Activated CD8-positive, alpha-beta T cell treated with anti-CD3 and anti-CD28 coated beads for 36 hours (primary cell): ENCODE results near the gene ARPC2. TPM values are rescaled to one million over a fixed set of nuclear protein-coding genes. Genes with fewer than 3 reads are reported as not detected.

Experiments
- ATAC-seq: fragments of 200-7000 bp; cut with Tn5 transposase; one replicate; pipeline ENCODE4 v1.10.0; 2021; ENCODE audit warnings: mild to moderate bottlenecking, moderate library complexity
- CTCF ChIA-PET: fragments of 350-600 bp; sonication (Branson Sonifier 250); formaldehyde crosslinking; loops from one replicate; lab custom pipeline; 2021; ENCODE audit warnings: antibody characterized with exemption; lab: Charles Lee
- POLR2A ChIA-PET: fragments of 350-600 bp; sonication (Branson Sonifier 250); formaldehyde crosslinking; loops from one replicate; lab custom pipeline; 2021; ENCODE audit warnings: antibody characterized with exemption; lab: Charles Lee
- DNase-seq: peaks from one replicate; pipeline ENCODE4 v3.0.0-alpha.2; 2020
- H3K27ac Mint-ChIP-seq: one replicate; pipeline ENCODE4 v1.8.0; 2021; ENCODE audit warnings: mild to moderate bottlenecking, mixed read lengths
- H3K27me3 Mint-ChIP-seq: one replicate; pipeline ENCODE4 v1.8.0; 2021; ENCODE audit warnings: mixed read lengths
- H3K36me3 Mint-ChIP-seq: one replicate; pipeline ENCODE4 v1.8.0; 2021; ENCODE audit warnings: low read depth, mixed read lengths
- H3K4me1 Mint-ChIP-seq: one replicate; pipeline ENCODE4 v1.8.0; 2021; ENCODE audit warnings: low read depth, mixed read lengths
- H3K4me3 Mint-ChIP-seq: one replicate; pipeline ENCODE4 v1.8.0; 2021; ENCODE audit warnings: mild to moderate bottlenecking, moderate library complexity, mixed read lengths
- H3K9me3 Mint-ChIP-seq: one replicate; pipeline ENCODE4 v1.8.0; 2021; ENCODE audit warnings: mixed read lengths
- CTCF ChIP-seq: fragments of 200-600 bp; IDR thresholded peaks from one replicate; pipeline ENCODE4 v1.8.0; 2022; ENCODE audit warnings: antibody characterized with exemption, mild to moderate bottlenecking
- intact Hi-C: fragments of 100-400 bp; cut with micrococcal nuclease; formaldehyde crosslinking; loops from one replicate; pipeline ENCODE4 v1.10.0; 2022
- total RNA-seq, 2 experiments: library from RNA; stranded (reverse); gene quantifications; one replicate each; pipeline ENCODE4 v1.2.3, GENCODE V29; 2021

ARPC2 gene
- total RNA-seq, 2 experiments from 2014 or later: 636 to 644 TPM

GRCh38 chr2:218194880-218195279 lies 22.1 kb upstream of the ARPC2 start:
- DNase-seq (no peak), ATAC-seq (no peak)
- Mint-ChIP-seq H3K9me3 (no peaks in the 10 kb centered on the region), H3K4me1 (no peaks in the 10 kb centered on the region), H3K4me3 (no peak overlapping the region), H3K27ac (no peak overlapping the region), H3K27me3 (no peaks in the 10 kb centered on the region), H3K36me3 (no peaks in the 10 kb centered on the region)
- CTCF ChIA-PET: interaction anchor here (1.2 kb wide), 1 partner anchor 62 kb away, joined by 3 read pairs; no protein-coding TSS in a partner anchor
- POLR2A ChIA-PET: no interaction called here
- intact Hi-C loops: no loop called here
- no peak for TF ChIP-seq CTCF

- DNase-seq (no peak), ATAC-seq (no peak)
- Mint-ChIP-seq H3K27me3 (no peaks in the 10 kb centered on the region), H3K4me1 (no peaks in the 10 kb centered on the region), H3K4me3 (no peak overlapping the region), H3K9me3 (no peaks in the 10 kb centered on the region), H3K27ac (no peak overlapping the region), H3K36me3 (no peaks in the 10 kb centered on the region)
- no peak for TF ChIP-seq CTCF
- ChIA-PET POLR2A (no interaction called here), CTCF (no interaction called here)
- intact Hi-C loops: no loop called here
Observed at GRCh38 chr2:218196974-218197373, 20.0 kb upstream of the ARPC2 start.

- Mint-ChIP-seq H3K4me1 (no peaks in the 10 kb centered on the region), H3K27ac (no peak overlapping the region), H3K36me3 (no peaks in the 10 kb centered on the region), H3K4me3 (no peak overlapping the region), H3K27me3 (no peaks in the 10 kb centered on the region), H3K9me3 (no peaks in the 10 kb centered on the region)
- TF ChIP-seq CTCF: no peak
- ChIA-PET CTCF (no interaction called here), POLR2A (interaction anchor here (0.7 kb wide), 1 partner anchor 93 kb away, joined by 3 read pairs; no protein-coding TSS in a partner anchor)
- ATAC-seq (no peak), DNase-seq (no peak)
- intact Hi-C loops: no loop called here
Observed at GRCh38 chr2:218202266-218202665, 14.7 kb upstream of the ARPC2 start.

- Mint-ChIP-seq H3K4me1 (no peaks in the 10 kb centered on the region), H3K4me3 (no peak overlapping the region), H3K27ac (no peak overlapping the region), H3K9me3 (peaks cover 6% of the 10 kb centered on the region), H3K36me3 (peaks cover 8% of the 10 kb centered on the region), H3K27me3 (no peaks in the 10 kb centered on the region)
- POLR2A ChIA-PET: interaction anchor here (0.7 to 1.7 kb wide), 5 partner anchors 9 to 45 kb away, joined by 3 to 5 read pairs (median 3); no protein-coding TSS in a partner anchor
- intact Hi-C loops: no loop called here
- no peak for TF ChIP-seq CTCF
- CTCF ChIA-PET: interaction anchor here (0.6 to 1.2 kb wide), 6 partner anchors 21 to 100 kb away, joined by 3 to 6 read pairs (median 4); no protein-coding TSS in a partner anchor
- DNase-seq (no peak), ATAC-seq (no peak)
Observed at GRCh38 chr2:218209078-218209477, 7.9 kb upstream of the ARPC2 start.

DNA sequence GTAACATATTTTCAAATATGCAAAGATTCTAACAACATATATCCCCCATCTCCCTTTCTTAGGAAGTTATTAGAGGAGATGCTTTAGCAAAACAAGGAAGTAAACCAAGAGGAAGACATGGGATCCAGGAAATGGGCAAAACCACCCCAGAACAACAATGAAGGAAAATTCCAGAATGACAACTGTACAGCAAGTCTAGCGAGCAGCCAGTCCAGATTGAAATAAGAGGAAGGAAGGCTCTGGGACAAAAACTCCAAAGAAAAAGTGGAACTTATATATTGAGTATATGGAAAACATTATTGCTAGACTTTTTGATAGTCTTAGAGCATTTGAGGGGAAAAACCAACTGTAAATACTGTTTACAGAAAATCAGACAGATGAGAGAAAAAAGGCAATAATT lies 2.9 kb upstream of the ARPC2 start:
- Mint-ChIP-seq H3K27me3 (no peaks in the 10 kb centered on the region), H3K36me3 (peaks cover 26% of the 10 kb centered on the region), H3K4me1 (peaks cover 5% of the 10 kb centered on the region), H3K27ac (no peak overlapping the region), H3K4me3 (no peak overlapping the region), H3K9me3 (peaks cover 6% of the 10 kb centered on the region)
- POLR2A ChIA-PET: no interaction called here
- DNase-seq (no peak), ATAC-seq (no peak)
- CTCF ChIA-PET: no interaction called here
- no peak for TF ChIP-seq CTCF
- intact Hi-C loops: no loop called here
